K562 (cell line): Measurements from ENCODE around the gene KRT72.

ENCODE experiments used
- CREB1 ChIP-seq, 2 experiments: sonication (generic) in 1 of 2; formaldehyde crosslinking in 1 of 2; IDR thresholded peaks; 2 replicates each; pipeline versions ENCODE4 v1.6.1 to v1.8.0; 2012 to 2022; ENCODE audit warnings: inconsistent platforms in 1 of 2, mild to moderate bottlenecking in 1 of 2, missing genetic modification reagents in 1 of 2, moderate library complexity in 1 of 2
- CREM ChIP-seq: IDR thresholded peaks from 2 replicates; pipeline ENCODE4 v1.6.1; 2014; ENCODE audit warnings: antibody characterized with exemption, low read depth
- CTCF ChIP-seq, 3 experiments: IDR thresholded peaks in 2 of 3; conservative IDR thresholded peaks in 1 of 3; 2 replicates each; pipeline ENCODE4 v1.5.1; 2011 to 2012; ENCODE audit warnings: low read length in 3 of 3, mild to moderate bottlenecking in 3 of 3, control low read depth in 2 of 3, improper control_type of control experiment in 1 of 3, inconsistent platforms in 1 of 3, low read depth in 1 of 3, mixed read lengths in 1 of 3, moderate library complexity in 1 of 3; ENCODE audit not compliant: insufficient read depth in 2 of 3
- JUND ChIP-seq, 2 experiments: IDR thresholded peaks; 2 replicates in 1 of 2; 3 replicates in 1 of 2; pipeline ENCODE4 v1.6.1; 2011; ENCODE audit warnings: borderline replicate concordance in 2 of 2, low read depth in 2 of 2, low read length in 2 of 2, improper control_type of control experiment in 1 of 2, missing biosample characterization in 1 of 2, missing genetic modification characterization in 1 of 2, missing genetic modification reagents in 1 of 2
- MED1 ChIP-seq: sonication (generic); formaldehyde crosslinking; IDR thresholded peaks from 2 replicates; pipeline ENCODE4 v1.8.1; 2023; ENCODE audit warnings: missing genetic modification reagents, borderline replicate concordance
- RNF2 ChIP-seq: sonication (generic); IDR thresholded peaks from 2 replicates; pipeline ENCODE4 v1.6.1; 2016
- THRB ChIP-seq: fragments of 450-650 bp; formaldehyde crosslinking; conservative IDR thresholded peaks from 2 replicates; pipeline ENCODE4 v1.4.0; 2022; ENCODE audit warnings: mild to moderate bottlenecking, missing genetic modification characterization
- ZNF77 ChIP-seq: fragments of 250-450 bp; sonication (Bioruptor Pico); IDR thresholded peaks from 2 replicates; pipeline ENCODE4 v1.5.0; 2020

- no peak for TF ChIP-seq JUND (IDR thresholded peaks at IDR 0.05; ENCODE audit: borderline replicate concordance, low read depth, low read length)
- peak; percentile 37; the same call in 1 of the 3 replicates for TF ChIP-seq JUND (tag; IDR thresholded peaks at IDR 0.05; ENCODE audit: borderline replicate concordance, low read depth, low read length)
- no peak for TF ChIP-seq MED1 (CRISPR knock-in tag)
- no peak for TF ChIP-seq RNF2
- no peak for TF ChIP-seq CREM
- no peak for TF ChIP-seq CREB1 (IDR thresholded peaks at IDR 0.05)
- no peak for TF ChIP-seq CREB1 (CRISPR knock-in tag; IDR thresholded peaks at IDR 0.05)
- TF ChIP-seq CTCF (IDR thresholded peaks at IDR 0.05 in 2 of 3, conservative IDR thresholded peaks at IDR 0.05 in 1 of 3; ENCODE audit: insufficient read depth in 2 of 3, low read depth in 1 of 3, low read length in 3 of 3): no peak
- TF ChIP-seq THRB: no peak
- TF ChIP-seq ZNF77: no peak
These were observed 44.7 kb upstream of the KRT72 start for GRCh38 chr12:52645982-52646381.
